ENCODE measurements around the gene NTRK3. TPM values are rescaled to one million over a fixed set of nuclear protein-coding genes. Genes with fewer than 3 reads are reported as not detected.

Gene NTRK3
- total and polyA plus RNA-seq, 2 of the 13 experiments (the other 11 are each of a cell fraction or from before 2014, with no cell fraction given), result not detected

DNA sequence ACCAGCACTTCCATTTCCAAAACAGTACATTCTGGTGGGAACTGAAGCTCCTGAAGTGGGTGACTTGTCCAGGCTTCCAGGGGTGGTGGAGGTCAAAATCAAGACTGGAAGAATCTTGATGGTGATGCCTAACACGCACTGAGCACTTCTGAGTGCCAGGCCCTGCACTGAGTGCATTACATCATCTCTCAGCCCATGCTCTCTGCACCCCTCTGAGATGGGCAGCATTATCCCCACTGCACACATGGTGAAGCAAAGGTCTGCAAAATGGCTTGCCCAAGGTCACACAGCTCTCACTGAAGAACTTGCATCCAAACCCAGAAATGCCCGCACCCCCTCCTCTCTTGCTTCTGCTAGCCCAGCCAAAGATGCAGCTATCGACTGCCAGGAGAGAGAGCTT is 36.9 kb downstream of the NTRK3 start:
- Histone ChIP-seq H4K20me1 (ENCODE audit: insufficient read depth, low read length) (no peaks in the 10 kb centered on the region), H3K4me1 (ENCODE audit: insufficient read depth, low read length) (no peaks in the 10 kb centered on the region), H3K79me2 (ENCODE audit: insufficient read depth, low read length) (no peaks in the 10 kb centered on the region), H3K9ac (ENCODE audit: insufficient read depth, low read depth, low read length) (no peak overlapping the region), H3K4me2 (ENCODE audit: low read depth, low read length) (no peak overlapping the region), H2AFZ (ENCODE audit: low read length) (no peak overlapping the region), H3K9me3 (ENCODE audit: low read length) (no peaks in the 10 kb centered on the region), H3K27me3 (ENCODE audit: control insufficient read depth in 1 of 2, insufficient read depth in 2 of 2, low read length in 2 of 2) (peaks cover 2 to 15% of the 10 kb centered on the region in 2 experiments; a peak in 3 of 5 replicates), H3K4me3 (replicated peaks in 1 of 3; ENCODE audit: insufficient read depth in 1 of 3, low read depth in 2 of 3, low read length in 3 of 3) (no peak overlapping the region), H3K36me3 (replicated peaks in 1 of 2; ENCODE audit: control insufficient read depth in 1 of 2, insufficient read depth in 2 of 2, low read length in 2 of 2) (no peaks in the 10 kb centered on the region), H3K27ac (ENCODE audit: extremely low read length, insufficient read depth, low read length) (no peak overlapping the region)
- WGBS (ENCODE audit: low lambda C conversion rate), result 2% methylated on average over 2 of the region's 3 CpGs
- DNase-seq (ENCODE audit: low spot score) (no peak), ATAC-seq (no peak), FAIRE-seq (no peak)
- intact Hi-C loops (cut with micrococcal nuclease; ENCODE audit: unreplicated experiment), result no loop called here
- CTCF ChIA-PET (ENCODE audit: low intra/inter-chr PET ratio, low total read pairs), result no interaction called here
- in situ Hi-C loops (cut with HindIII; ENCODE audit: extremely low pct_ligation_motif_present, low pct_unique_long_range_greater_than_20kb), result no loop called here
- BruUV-seq (replicated peaks), result no TSS peak
- no peak for TF ChIP-seq ZNF441 (CRISPR knock-in tag; IDR thresholded peaks at IDR 0.05; ENCODE audit: borderline replicate concordance)
- TF ChIP-seq SALL2 (CRISPR knock-in tag; IDR thresholded peaks at IDR 0.05), result no peak
- no peak for TF ChIP-seq ZBTB20 (CRISPR knock-in tag; IDR thresholded peaks at IDR 0.05; ENCODE audit: borderline replicate concordance, low read depth)
- no peak for TF ChIP-seq ZNF781 (CRISPR knock-in tag; IDR thresholded peaks at IDR 0.05; ENCODE audit: borderline replicate concordance, not compliant biosample characterization)
- TF ChIP-seq HMG20A (CRISPR knock-in tag; IDR thresholded peaks at IDR 0.05; ENCODE audit: borderline replicate concordance), result no peak
- no peak for TF ChIP-seq WIZ (CRISPR knock-in tag; IDR thresholded peaks at IDR 0.05)
- TF ChIP-seq, protein P1, sequence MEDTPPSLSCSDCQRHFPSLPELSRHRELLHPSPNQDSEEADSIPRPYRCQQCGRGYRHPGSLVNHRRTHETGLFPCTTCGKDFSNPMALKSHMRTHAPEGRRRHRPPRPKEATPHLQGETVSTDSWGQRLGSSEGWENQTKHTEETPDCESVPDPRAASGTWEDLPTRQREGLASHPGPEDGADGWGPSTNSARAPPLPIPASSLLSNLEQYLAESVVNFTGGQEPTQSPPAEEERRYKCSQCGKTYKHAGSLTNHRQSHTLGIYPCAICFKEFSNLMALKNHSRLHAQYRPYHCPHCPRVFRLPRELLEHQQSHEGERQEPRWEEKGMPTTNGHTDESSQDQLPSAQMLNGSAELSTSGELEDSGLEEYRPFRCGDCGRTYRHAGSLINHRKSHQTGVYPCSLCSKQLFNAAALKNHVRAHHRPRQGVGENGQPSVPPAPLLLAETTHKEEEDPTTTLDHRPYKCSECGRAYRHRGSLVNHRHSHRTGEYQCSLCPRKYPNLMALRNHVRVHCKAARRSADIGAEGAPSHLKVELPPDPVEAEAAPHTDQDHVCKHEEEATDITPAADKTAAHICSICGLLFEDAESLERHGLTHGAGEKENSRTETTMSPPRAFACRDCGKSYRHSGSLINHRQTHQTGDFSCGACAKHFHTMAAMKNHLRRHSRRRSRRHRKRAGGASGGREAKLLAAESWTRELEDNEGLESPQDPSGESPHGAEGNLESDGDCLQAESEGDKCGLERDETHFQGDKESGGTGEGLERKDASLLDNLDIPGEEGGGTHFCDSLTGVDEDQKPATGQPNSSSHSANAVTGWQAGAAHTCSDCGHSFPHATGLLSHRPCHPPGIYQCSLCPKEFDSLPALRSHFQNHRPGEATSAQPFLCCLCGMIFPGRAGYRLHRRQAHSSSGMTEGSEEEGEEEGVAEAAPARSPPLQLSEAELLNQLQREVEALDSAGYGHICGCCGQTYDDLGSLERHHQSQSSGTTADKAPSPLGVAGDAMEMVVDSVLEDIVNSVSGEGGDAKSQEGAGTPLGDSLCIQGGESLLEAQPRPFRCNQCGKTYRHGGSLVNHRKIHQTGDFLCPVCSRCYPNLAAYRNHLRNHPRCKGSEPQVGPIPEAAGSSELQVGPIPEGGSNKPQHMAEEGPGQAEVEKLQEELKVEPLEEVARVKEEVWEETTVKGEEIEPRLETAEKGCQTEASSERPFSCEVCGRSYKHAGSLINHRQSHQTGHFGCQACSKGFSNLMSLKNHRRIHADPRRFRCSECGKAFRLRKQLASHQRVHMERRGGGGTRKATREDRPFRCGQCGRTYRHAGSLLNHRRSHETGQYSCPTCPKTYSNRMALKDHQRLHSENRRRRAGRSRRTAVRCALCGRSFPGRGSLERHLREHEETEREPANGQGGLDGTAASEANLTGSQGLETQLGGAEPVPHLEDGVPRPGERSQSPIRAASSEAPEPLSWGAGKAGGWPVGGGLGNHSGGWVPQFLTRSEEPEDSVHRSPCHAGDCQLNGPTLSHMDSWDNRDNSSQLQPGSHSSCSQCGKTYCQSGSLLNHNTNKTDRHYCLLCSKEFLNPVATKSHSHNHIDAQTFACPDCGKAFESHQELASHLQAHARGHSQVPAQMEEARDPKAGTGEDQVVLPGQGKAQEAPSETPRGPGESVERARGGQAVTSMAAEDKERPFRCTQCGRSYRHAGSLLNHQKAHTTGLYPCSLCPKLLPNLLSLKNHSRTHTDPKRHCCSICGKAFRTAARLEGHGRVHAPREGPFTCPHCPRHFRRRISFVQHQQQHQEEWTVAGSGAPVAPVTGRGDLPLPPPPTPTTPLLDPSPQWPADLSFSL (CRISPR knock-in tag; IDR thresholded peaks at IDR 0.05), result no peak
- no peak for TF ChIP-seq ZBTB1 (CRISPR knock-in tag; IDR thresholded peaks at IDR 0.05; ENCODE audit: borderline replicate concordance)
- no peak for TF ChIP-seq HIC2 (CRISPR knock-in tag; IDR thresholded peaks at IDR 0.05; ENCODE audit: low read depth)
- no peak for TF ChIP-seq ZNF7 (CRISPR knock-in tag; IDR thresholded peaks at IDR 0.05)
- TF ChIP-seq ZNF282 (IDR thresholded peaks at IDR 0.05; ENCODE audit: partially characterized antibody), result no peak
- TF ChIP-seq STAT5B (CRISPR knock-in tag; IDR thresholded peaks at IDR 0.05), result no peak
- TF ChIP-seq, protein P2, sequence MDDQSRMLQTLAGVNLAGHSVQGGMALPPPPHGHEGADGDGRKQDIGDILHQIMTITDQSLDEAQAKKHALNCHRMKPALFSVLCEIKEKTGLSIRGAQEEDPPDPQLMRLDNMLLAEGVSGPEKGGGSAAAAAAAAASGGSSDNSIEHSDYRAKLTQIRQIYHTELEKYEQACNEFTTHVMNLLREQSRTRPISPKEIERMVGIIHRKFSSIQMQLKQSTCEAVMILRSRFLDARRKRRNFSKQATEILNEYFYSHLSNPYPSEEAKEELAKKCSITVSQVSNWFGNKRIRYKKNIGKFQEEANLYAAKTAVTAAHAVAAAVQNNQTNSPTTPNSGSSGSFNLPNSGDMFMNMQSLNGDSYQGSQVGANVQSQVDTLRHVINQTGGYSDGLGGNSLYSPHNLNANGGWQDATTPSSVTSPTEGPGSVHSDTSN (CRISPR knock-in tag; IDR thresholded peaks at IDR 0.05; ENCODE audit: borderline replicate concordance), result no peak
- TF ChIP-seq, protein P3, sequence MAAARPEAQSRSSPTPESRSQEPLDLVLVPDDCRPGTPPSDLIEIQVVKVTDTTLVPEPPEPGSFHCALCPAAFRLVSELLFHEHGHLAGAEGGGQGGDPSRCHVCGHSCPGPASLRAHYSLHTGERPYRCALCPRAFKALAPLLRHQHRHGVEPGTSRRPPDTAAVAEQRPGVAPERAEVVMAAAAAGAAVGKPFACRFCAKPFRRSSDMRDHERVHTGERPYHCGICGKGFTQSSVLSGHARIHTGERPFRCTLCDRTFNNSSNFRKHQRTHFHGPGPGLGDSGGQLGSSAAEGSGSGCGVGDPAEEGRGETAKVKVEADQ (CRISPR knock-in tag; IDR thresholded peaks at IDR 0.05; ENCODE audit: borderline replicate concordance), result no peak
- no peak for TF ChIP-seq ZNF501 (CRISPR knock-in tag; IDR thresholded peaks at IDR 0.05)
- POLR2A ChIA-PET, result no interaction called here
